Measurements from ENCODE around the gene FURIN.
"Not testable (repeated sequence)": the region's sequence is repeated elsewhere in the genome, so short reads cannot be mapped to it uniquely, and the experiment has no call there.

FURIN gene

GRCh38 chr15:90918034-90918788 is 49.8 kb downstream of the FURIN start:
- no peak for DNase-seq

- no peak for DNase-seq
Measured at GRCh38 chr15:90918835-90919234, 50.4 kb downstream of the FURIN start.

DNA sequence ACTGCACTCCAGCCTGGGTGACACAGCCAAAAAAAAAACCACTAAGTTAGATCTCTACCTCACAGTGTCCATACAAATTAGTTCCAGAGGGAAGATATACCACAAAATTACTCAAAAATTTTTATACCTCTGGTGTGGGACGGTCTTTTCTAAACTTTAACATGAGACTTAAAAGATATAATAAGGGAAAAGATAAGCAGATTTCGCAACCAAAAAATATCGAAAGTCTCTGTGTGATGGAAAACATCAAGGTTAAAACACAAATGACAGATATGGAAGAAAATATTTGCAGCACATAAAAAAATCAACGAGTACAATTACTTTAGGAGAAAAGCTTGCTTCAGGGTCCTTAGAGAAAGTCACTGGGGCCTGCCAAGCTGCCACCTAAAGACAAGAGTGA is 53.5 kb downstream of the FURIN start:
- no peak for DNase-seq

DNA sequence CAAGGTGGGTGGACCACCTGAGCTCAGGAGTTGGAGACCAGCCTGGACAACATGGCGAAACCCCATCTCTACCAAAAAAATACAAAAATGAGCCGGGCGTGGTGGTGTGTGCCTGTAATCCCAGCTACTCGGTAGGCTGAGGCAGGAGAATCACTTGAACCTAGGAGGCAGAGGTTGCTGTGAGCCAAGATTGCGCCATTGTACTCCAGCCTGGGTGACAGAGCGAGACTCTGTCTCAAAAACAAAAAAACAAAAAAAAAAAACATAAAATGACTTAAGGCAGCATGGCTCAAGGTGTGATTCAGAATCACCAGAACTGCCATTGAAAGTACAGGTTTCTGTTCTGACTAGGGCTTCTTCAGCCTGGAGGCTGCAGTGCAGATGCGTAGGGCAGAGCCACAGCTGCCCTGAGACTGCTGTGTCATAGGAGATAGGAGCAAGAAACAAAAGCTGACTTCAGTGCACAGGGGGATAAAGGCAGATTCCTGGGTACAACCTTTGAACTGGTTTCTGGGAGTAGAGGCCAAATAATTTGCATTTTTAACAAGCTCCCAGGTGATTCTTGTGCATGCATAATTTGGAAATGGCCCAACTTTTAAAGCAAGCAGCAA is 54.4 kb downstream of the FURIN start:
- DNase-seq, result not testable (repeated sequence)

GRCh38 chr15:90924375-90924774 is 56.0 kb downstream of the FURIN start:
- DNase-seq, result no peak

GRCh38 chr15:90926766-90927165 is 58.4 kb downstream of the FURIN start:
- DNase-seq, result not testable (repeated sequence)

- DNase-seq, result not testable (repeated sequence)
Measured at GRCh38 chr15:90928106-90928505, 59.7 kb downstream of the FURIN start.

- DNase-seq, result no peak
Measured at GRCh38 chr15:90929246-90930019, 61.0 kb downstream of the FURIN start.

DNA sequence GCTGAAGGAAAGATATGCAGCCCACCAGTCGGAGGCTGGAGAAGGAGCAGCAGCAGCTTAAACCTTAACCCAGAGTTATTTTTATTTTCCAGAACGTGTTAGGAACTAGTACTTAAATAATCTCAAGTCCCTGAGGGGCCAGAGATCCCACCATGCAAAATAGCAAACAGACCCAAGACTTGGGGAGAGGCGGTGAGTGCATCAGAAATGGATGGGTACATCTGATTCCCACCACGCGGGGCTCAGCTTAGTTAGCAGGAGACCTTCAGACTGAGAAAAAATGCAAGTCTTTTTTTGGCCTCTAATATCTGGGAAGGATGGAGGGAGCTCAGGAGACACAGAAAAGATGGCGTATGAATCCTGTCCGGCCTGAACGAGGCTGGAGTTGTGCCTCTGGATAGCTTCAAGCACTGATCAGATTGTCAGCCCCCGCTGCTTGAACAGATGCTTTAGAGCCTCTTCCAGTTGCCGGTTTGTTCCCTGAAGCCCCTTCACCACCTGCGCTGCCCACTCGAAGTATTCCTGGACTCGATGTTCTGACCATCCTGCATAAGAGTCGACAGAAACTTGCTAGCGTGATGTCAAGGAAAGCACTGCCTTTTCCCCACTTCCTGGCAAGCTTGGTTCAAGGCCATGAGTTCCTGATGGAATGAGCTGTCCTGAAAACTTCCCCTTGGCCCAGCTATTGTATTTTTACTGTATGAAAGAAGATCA is 62.6 kb downstream of the FURIN start:
- DNase-seq, result no peak

- no peak for DNase-seq
Measured at GRCh38 chr15:90931575-90931827, 63.1 kb downstream of the FURIN start.

GRCh38 chr15:90931828-90932659 is 63.7 kb downstream of the FURIN start, which contains the start of gene HDDC3:
HDDC3 (minus strand) TSS chr15:90932549; CDS start chr15:90932540, 9 bp downstream.
- DNase-seq, result peak; percentile 87 to 91

- no peak for DNase-seq
Measured at GRCh38 chr15:90932660-90932991, 64.2 kb downstream of the FURIN start.
